Suppressor macrophage (primary cell): Measurements from ENCODE around the gene KNG1.

Experiments used
- DNase-seq, 4 experiments: peaks; one replicate each; pipeline ENCODE4 v3.0.0-alpha.2; 2020 to 2022

The KNG1 gene

GRCh38 chr3:186779204-186779603 is 62.0 kb downstream of the KNG1 start:
- DNase-seq = no peak

GRCh38 chr3:186782542-186783057 is 65.4 kb downstream of the KNG1 start:
- no peak for DNase-seq

- peak; percentile 92 to 97 (median 95) for DNase-seq
These were observed 66.0 kb downstream of the KNG1 start, which contains the start of gene EIF4A2 for GRCh38 chr3:186783058-186783730. Gene EIF4A2 (plus strand): TSS chr3:186783577. CDS start chr3:186783611, 34 bp downstream.

GRCh38 chr3:186783731-186784515 is 66.8 kb downstream of the KNG1 start:
- peak; percentile 84 to 93 (median 89) for DNase-seq

GRCh38 chr3:186784820-186785494 is 67.8 kb downstream of the KNG1 start:
- no peak for DNase-seq

GRCh38 chr3:186785495-186786018 is 68.4 kb downstream of the KNG1 start:
- DNase-seq = no peak

GRCh38 chr3:186786922-186787321 is 69.8 kb downstream of the KNG1 start:
- DNase-seq = no peak

GRCh38 chr3:186787642-186788481 is 70.7 kb downstream of the KNG1 start:
- no peak for DNase-seq

- DNase-seq = no peak
These were observed 71.6 kb downstream of the KNG1 start for GRCh38 chr3:186788482-186789370.

- no peak for DNase-seq
These were observed 72.5 kb downstream of the KNG1 start for GRCh38 chr3:186789554-186790260.

- peak in 1 of 4 experiments; percentile 28 for DNase-seq
These were observed 73.3 kb downstream of the KNG1 start for GRCh38 chr3:186790261-186790981.
